Measurements from ENCODE around the gene GLCCI1. TPM values are rescaled to one million over a fixed set of nuclear protein-coding genes. Genes with fewer than 3 reads are reported as not detected.

The GLCCI1 gene
- total RNA-seq, 1 experiment from 2014 or later, result 8.5 TPM

GRCh38 chr7:7922684-7923385 lies 45.8 kb upstream of the GLCCI1 start:
- no peaks in the 10 kb centered on the region for H3K9me2 ChIP-seq (replicated peaks; ENCODE audit: low read length)
- no peaks in the 10 kb centered on the region for H4K20me1 ChIP-seq (ENCODE audit: low read length)
- H3K9ac ChIP-seq (ENCODE audit: low read length), result no peak overlapping the region
- no peaks in the 10 kb centered on the region for H3K79me2 ChIP-seq (ENCODE audit: low read length)
- no peaks in the 10 kb centered on the region for H3K36me3 ChIP-seq (ENCODE audit: low read depth, low read length)
- H3K9me3 ChIP-seq (ENCODE audit: low read length), result no peaks in the 10 kb centered on the region
- H3K4me2 ChIP-seq (ENCODE audit: low read length), result peak overlapping the region; percentile 35
- no peaks in the 10 kb centered on the region for H3K27me3 ChIP-seq (ENCODE audit: low read length)
- intact Hi-C loops (cut with micrococcal nuclease), result no loop called here
- TF ChIP-seq EZH2 (IDR thresholded peaks at IDR 0.05; ENCODE audit: low read length, unreplicated experiment), result no peak
- TF ChIP-seq EZH2phosphoT487 (IDR thresholded peaks at IDR 0.05; ENCODE audit: borderline replicate concordance, low read length), result no peak
- no peak for TF ChIP-seq CTCF (conservative IDR thresholded peaks at IDR 0.05; ENCODE audit: low read depth, low read length)
- DNase-seq, result peak; percentile 12
- peak overlapping the region; percentile 32; the same call in 1 of the 2 replicates for H3K4me3 ChIP-seq (ENCODE audit: low read length)
- peaks cover 9% of the 10 kb centered on the region; the same call in 1 of the 2 replicates for H3K4me1 ChIP-seq (ENCODE audit: insufficient read depth, low read length)
- ATAC-seq, result peak; percentile 73
- no peak overlapping the region for H3K27ac ChIP-seq (ENCODE audit: low read length)
- BruUV-seq (replicated peaks), result no TSS peak
- ChIA-PET CTCF (no interaction called here), POLR2A (ENCODE audit: unreplicated experiment) (no interaction called here)
- no peaks in the 10 kb centered on the region for H3F3A ChIP-seq (ENCODE audit: low read length, unreplicated experiment)
- H2AFZ ChIP-seq (ENCODE audit: low read length), result peak overlapping the region; percentile 53

DNA sequence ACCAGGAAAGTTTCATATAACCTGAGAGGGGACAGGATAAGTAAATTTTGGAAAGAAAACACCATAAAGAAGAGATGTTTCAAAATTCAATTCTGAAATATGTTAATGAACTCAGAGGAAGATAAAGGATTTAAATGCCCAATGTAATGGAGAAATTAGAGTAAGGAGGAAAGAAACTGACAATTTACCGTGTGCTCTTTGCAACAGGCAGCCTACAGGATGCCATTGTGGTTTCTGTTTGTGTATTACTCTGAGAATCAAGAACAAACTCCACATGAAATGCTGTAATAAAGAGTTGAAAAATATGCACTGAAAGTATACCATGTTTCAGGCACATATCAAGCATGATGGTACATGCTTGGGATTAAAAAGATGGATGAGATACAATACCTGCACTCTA lies 44.8 kb upstream of the GLCCI1 start:
- Histone ChIP-seq H4K20me1 (ENCODE audit: low read length) (no peaks in the 10 kb centered on the region), H3K4me2 (ENCODE audit: low read length) (no peak overlapping the region), H3K9me3 (ENCODE audit: low read length) (no peaks in the 10 kb centered on the region), H3K4me1 (ENCODE audit: insufficient read depth, low read length) (peaks cover 9% of the 10 kb centered on the region; the same call in 1 of the 2 replicates), H3K79me2 (ENCODE audit: low read length) (no peaks in the 10 kb centered on the region), H3K9ac (ENCODE audit: low read length) (no peak overlapping the region), H3K9me2 (replicated peaks; ENCODE audit: low read length) (no peaks in the 10 kb centered on the region), H2AFZ (ENCODE audit: low read length) (no peak overlapping the region), H3K27ac (ENCODE audit: low read length) (no peak overlapping the region), H3K36me3 (ENCODE audit: low read depth, low read length) (no peaks in the 10 kb centered on the region), H3K4me3 (ENCODE audit: low read length) (no peak overlapping the region), H3K27me3 (ENCODE audit: low read length) (no peaks in the 10 kb centered on the region), H3F3A (ENCODE audit: low read length, unreplicated experiment) (no peaks in the 10 kb centered on the region)
- no peak for ATAC-seq
- ChIA-PET POLR2A (ENCODE audit: unreplicated experiment) (no interaction called here), CTCF (no interaction called here)
- intact Hi-C loops (cut with micrococcal nuclease), result no loop called here
- BruUV-seq (replicated peaks), result no TSS peak
- DNase-seq, result no peak
- TF ChIP-seq EZH2 (IDR thresholded peaks at IDR 0.05; ENCODE audit: low read length, unreplicated experiment) (no peak), CTCF (conservative IDR thresholded peaks at IDR 0.05; ENCODE audit: low read depth, low read length) (no peak), EZH2phosphoT487 (IDR thresholded peaks at IDR 0.05; ENCODE audit: borderline replicate concordance, low read length) (no peak)

GRCh38 chr7:7924303-7924702 lies 44.3 kb upstream of the GLCCI1 start:
- CTCF ChIA-PET, result no interaction called here
- intact Hi-C loops (cut with micrococcal nuclease), result no loop called here

More at GRCh38 chr7:7924303-7924702, 44.3 kb upstream of the GLCCI1 start:
- DNase-seq (no peak), ATAC-seq (no peak)
- Histone ChIP-seq H3K4me2 (ENCODE audit: low read length) (no peak overlapping the region), H3K27ac (ENCODE audit: low read length) (no peak overlapping the region), H3K36me3 (ENCODE audit: low read depth, low read length) (no peaks in the 10 kb centered on the region), H3K9ac (ENCODE audit: low read length) (no peak overlapping the region), H2AFZ (ENCODE audit: low read length) (no peak overlapping the region), H4K20me1 (ENCODE audit: low read length) (no peaks in the 10 kb centered on the region), H3K4me1 (ENCODE audit: insufficient read depth, low read length) (peaks cover 9% of the 10 kb centered on the region; the same call in 1 of the 2 replicates), H3K9me2 (replicated peaks; ENCODE audit: low read length) (no peaks in the 10 kb centered on the region), H3F3A (ENCODE audit: low read length, unreplicated experiment) (no peaks in the 10 kb centered on the region), H3K79me2 (ENCODE audit: low read length) (no peaks in the 10 kb centered on the region), H3K4me3 (ENCODE audit: low read length) (no peak overlapping the region), H3K27me3 (ENCODE audit: low read length) (no peaks in the 10 kb centered on the region), H3K9me3 (ENCODE audit: low read length) (no peaks in the 10 kb centered on the region)
- POLR2A ChIA-PET (ENCODE audit: unreplicated experiment), result no interaction called here
- TF ChIP-seq CTCF (conservative IDR thresholded peaks at IDR 0.05; ENCODE audit: low read depth, low read length), result no peak
- no peak for TF ChIP-seq EZH2 (IDR thresholded peaks at IDR 0.05; ENCODE audit: low read length, unreplicated experiment)
- no peak for TF ChIP-seq EZH2phosphoT487 (IDR thresholded peaks at IDR 0.05; ENCODE audit: borderline replicate concordance, low read length)
- BruUV-seq (replicated peaks), result no TSS peak

Measured in PC-3 (cell line).